GM18867 (cell line): Measurements from ENCODE around the gene SERINC2.
A peak's percentile ranks its signal among the peaks of the same experiment; 100 is the strongest.

ENCODE experiments used
- ATAC-seq: cut with Tn5 transposase; IDR thresholded peaks from one replicate; pipeline ENCODE4 v1.9.1; 2021; ENCODE audit warnings: mild to moderate bottlenecking, moderate library complexity; ENCODE audit not compliant: unreplicated experiment

Gene SERINC2

GRCh38 chr1:31412205-31412604 lies 808 bp upstream of the SERINC2 start:
- ATAC-seq: no peak

DNA sequence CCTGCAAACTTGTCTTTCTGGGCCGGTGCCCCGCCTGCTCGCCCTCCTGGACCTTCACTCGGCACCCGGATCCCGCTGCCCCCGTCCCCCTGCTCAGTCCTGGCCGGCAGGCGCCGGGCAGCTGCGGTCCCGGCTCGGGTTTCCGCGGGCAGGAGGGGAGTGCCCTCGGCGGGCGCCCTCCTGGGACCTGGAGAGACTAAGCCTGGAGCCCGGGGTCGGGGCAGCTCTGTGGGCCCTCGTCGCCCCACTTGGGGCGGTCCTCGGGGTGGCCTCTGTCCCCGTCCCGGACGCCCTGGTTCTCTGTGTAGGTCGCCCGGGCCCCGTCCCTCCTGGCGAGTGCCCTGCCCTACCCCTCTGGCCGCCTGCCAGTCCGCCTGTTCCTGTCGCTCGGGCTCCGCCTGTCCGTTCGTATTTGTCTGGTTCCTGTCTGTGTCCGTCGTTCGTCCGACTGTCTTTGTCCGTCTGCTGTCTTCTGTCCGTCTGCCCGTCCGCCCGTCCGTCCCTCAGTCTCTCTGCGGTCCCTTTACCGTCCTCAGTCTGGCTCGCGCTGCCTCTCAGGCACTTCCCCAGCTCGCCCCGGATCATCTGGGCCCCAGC lies 490 bp downstream of the SERINC2 start:
- peak; percentile 27 for ATAC-seq

GRCh38 chr1:31414980-31415370 lies 2.0 kb downstream of the SERINC2 start:
- no peak for ATAC-seq

- no peak for ATAC-seq
Measured at GRCh38 chr1:31415658-31416057, 2.6 kb downstream of the SERINC2 start.

- ATAC-seq: no peak
Measured at GRCh38 chr1:31416101-31416736, 3.2 kb downstream of the SERINC2 start.

- ATAC-seq: no peak
Measured at GRCh38 chr1:31417148-31417547, 4.1 kb downstream of the SERINC2 start.

GRCh38 chr1:31418626-31419323 lies 5.8 kb downstream of the SERINC2 start:
- no peak for ATAC-seq

- no peak for ATAC-seq
Measured at GRCh38 chr1:31420716-31421115, 7.7 kb downstream of the SERINC2 start.

DNA sequence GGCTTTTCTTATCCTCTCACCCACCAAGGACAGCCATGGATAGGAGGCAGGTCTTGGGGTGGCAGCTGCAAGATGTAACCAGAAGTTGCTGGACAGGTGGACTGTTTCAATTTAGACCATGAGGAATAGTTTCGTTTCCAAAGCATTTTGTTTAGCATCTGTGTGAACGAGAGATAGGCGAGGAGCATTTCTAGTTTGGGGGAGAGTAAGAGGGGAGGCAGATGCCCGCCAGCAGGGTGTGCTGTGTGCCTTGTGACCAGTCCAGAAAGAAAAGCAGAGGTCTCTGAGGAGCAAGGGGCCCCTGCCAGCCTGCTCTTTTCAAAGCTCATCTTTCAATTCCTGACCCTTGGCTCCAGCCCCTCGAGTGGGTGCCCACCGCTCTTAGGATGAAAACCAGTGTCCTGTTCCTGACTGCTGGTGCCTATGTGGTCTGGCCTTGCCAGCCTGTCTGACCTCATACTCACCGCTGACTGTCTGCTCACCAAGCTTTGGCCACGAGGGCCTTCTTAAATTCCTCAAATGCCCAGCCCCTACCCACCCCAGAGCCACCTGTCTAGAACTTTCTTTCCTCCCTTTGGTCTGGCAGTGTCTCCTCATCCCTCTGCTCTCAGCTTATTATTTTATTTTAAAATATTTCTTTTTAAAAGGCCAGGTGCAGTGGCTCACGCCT lies 8.5 kb downstream of the SERINC2 start:
- no peak for ATAC-seq

DNA sequence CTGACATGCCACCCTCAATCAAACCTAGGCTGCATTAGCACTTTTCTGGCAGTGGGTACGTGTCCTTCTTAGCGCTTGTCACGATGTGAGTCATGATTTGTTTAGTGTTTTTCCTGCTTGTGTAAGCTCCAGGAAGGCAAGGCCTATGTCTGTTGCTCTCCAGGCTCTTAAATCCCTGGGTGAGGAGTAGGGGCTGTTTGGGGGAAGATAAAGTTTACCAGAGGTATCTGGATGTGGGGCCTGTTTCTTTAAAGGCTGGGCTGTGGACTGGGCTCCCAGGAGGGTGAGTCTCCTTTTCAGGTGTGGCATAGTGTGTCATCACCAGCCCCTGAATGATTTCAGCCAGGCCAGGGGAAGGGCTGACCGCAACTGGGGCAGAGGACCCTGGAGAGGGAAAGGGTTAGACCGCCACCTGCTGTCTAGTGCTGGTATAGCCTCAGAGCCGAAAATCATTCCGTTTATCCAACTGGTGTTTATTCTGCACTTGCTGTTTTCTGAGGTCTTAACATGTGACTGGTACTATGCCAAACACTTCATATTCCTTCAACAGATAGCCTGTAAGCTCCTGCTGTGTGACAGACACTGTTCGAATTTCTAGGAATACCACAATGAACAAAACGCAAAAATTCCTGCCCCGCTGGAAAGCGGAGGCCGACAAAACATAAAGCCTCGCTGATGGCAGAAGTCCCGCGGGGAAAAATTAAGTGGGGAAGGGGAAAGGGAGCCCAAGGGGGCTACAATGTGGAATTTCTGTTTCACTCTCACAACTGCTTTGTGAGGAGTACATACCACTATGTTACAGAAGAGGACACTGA lies 9.7 kb downstream of the SERINC2 start:
- no peak for ATAC-seq

- ATAC-seq: peak; percentile 77
Measured at GRCh38 chr1:31423418-31423947, 10.5 kb downstream of the SERINC2 start.

DNA sequence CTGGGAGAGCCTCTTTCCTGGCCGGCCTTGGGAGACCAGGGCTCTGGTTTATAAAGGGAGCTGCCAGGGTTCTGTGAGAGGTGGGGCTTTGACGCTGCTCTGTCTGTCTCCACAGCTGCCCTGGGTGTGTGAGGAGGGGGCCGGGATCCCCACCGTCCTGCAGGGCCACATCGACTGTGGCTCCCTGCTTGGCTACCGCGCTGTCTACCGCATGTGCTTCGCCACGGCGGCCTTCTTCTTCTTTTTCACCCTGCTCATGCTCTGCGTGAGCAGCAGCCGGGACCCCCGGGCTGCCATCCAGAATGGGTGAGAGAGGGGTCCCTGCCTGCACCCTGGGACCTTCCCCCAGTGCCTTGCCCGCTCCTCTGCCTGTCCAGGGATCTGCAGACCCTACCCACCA lies 11.6 kb downstream of the SERINC2 start:
- no peak for ATAC-seq

DNA sequence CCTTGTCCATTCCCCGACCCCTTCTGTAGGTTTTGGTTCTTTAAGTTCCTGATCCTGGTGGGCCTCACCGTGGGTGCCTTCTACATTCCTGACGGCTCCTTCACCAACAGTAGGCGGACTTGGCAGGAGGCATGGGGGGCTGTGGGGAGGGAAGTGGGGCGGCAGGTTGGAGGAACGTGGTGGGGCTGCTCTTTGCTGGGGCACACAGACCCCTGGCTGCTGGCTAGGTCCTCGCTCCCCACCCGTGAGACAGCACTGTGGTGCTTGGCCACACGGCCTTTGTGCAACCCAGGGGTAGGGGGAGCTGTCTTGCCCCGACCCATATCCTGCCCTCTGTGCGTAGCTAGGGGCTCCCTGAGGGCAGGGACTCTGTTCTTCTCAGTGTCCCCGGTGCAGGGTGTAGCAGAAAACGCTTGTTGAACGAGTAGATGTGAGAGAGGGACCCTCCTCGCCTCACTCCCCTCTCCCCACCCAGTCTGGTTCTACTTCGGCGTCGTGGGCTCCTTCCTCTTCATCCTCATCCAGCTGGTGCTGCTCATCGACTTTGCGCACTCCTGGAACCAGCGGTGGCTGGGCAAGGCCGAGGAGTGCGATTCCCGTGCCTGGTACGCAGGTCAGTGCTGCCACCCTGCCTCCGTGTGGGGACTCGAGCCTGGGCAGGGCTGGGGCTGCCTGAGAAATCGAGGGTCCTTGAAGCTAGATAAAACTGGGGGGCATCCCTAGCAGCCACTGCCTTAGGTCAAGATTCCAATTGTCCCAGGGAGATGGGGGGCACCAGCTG lies 12.5 kb downstream of the SERINC2 start:
- no peak for ATAC-seq

DNA sequence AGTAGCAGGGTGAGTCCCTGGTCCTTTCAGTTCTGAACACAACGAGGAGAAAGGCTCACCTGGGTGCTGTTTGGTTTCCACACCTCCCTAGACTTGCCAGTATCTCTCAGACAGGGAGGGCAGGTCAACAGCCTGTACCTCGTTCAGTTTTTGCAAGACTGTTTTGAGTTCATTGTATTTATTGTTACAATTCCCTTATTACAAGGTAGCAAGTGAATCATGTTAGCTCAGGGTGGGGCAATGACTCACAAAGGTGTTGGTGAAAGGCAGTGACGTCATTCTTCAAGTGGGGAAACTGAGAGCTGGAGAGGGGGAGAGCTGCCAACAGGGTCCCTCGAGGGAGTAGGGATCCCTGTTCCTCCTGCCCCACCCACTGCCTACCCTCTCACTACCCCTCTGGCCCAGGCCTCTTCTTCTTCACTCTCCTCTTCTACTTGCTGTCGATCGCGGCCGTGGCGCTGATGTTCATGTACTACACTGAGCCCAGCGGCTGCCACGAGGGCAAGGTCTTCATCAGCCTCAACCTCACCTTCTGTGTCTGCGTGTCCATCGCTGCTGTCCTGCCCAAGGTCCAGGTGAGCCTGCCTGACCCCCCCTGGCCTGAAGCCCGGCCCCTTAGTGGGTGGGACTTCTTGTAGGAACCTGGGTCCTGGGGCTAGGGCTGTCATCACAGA lies 13.4 kb downstream of the SERINC2 start:
- ATAC-seq: no peak

DNA sequence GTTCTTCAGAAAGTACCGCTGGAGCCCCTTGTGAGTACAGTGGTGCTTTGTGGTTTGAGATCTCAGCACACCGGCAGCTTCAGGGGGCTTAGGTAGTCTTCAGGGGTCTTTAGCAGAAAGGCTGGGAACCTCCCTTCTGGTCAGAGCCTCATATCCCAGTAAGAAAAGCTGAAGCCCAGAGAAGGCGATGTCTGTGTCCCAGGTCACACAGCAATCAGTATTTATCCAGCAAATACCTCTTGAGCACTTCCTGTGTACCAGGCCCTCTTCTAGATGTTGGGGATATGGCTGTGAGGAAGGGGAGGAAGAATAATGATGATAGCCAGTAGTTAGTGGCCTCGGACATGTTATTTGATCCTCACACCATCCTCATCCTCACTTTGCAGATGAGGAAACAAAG lies 14.3 kb downstream of the SERINC2 start:
- ATAC-seq: no peak

DNA sequence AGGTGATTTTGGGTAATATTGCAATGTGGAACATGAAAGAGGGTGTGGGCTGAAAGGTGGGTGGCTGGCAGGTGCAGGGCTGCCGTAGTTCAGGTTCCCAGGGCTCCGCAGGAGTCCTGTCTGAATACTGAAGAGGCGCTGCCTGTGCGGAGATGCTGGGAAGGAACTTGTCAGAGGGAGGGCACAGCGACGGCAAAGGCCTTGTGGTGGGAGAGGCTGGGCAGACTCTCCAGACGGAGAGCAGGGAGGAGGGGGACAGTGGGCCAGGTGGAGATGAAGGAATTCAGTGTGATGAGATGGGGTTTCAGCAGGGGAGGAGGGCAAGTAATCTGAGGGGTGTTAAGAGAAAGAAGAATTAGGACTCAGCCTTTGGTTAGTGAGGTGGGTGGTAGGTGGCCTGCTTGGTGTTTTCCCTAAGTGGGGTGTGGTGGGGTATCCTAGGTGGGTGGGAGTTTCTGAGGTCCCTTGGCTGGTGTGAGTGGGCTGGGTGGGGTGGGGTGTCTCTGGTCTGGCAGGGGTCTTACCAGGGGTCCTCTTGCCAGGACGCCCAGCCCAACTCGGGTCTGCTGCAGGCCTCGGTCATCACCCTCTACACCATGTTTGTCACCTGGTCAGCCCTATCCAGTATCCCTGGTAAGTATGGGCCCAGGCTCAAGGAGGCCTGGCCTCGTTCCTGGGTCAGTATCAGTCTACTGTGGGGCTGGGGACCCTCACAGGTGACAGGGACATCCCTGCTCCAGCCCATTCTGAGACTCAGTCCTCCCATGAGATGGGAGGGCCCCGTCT lies 15.6 kb downstream of the SERINC2 start:
- ATAC-seq: no peak

GRCh38 chr1:31429583-31429982 lies 16.6 kb downstream of the SERINC2 start:
- no peak for ATAC-seq
